Neuronal stem cell (in vitro differentiated cells): ENCODE results near the gene EOLA2.
"Not testable (repeated sequence)": the region's sequence is repeated elsewhere in the genome, so short reads cannot be mapped to it uniquely, and the experiment has no call there.

ENCODE experiments used
- DNase-seq: peaks from one replicate; pipeline ENCODE4 v3.0.0-alpha.2; 2013; ENCODE audit warnings: low spot score
- H2AFZ ChIP-seq: one replicate; pipeline ENCODE4 v1.6.1; 2013; ENCODE audit warnings: mild to moderate bottlenecking, low read length, inconsistent platforms
- H2AK5ac ChIP-seq: 2 replicates; pipeline ENCODE4 v1.6.1; 2013; ENCODE audit warnings: low read depth, mild to moderate bottlenecking, inconsistent platforms, low read length, moderate library complexity, mixed read lengths
- H2BK120ac ChIP-seq: 2 replicates; pipeline ENCODE4 v1.6.1; 2013; ENCODE audit warnings: low read depth, mild to moderate bottlenecking, inconsistent platforms, low read length, moderate library complexity, mixed read lengths
- H2BK12ac ChIP-seq: one replicate; pipeline ENCODE4 v1.6.1; 2013; ENCODE audit warnings: low read length, inconsistent platforms
- H2BK15ac ChIP-seq: 2 replicates; pipeline ENCODE4 v1.6.1; 2013; ENCODE audit warnings: mild to moderate bottlenecking, low read length, inconsistent platforms, mixed read lengths
- H2BK5ac ChIP-seq: one replicate; pipeline ENCODE4 v1.6.1; 2013; ENCODE audit warnings: inconsistent platforms, mild to moderate bottlenecking, low read length, moderate library complexity
- H3K14ac ChIP-seq: one replicate; pipeline ENCODE4 v1.6.1; 2013; ENCODE audit warnings: low read length, inconsistent platforms
- H3K18ac ChIP-seq: 2 replicates; pipeline ENCODE4 v1.6.1; 2013; ENCODE audit warnings: low read length, inconsistent platforms
- H3K23ac ChIP-seq: 2 replicates; pipeline ENCODE4 v1.6.1; 2013; ENCODE audit warnings: low read depth, mild to moderate bottlenecking, mixed read lengths, low read length, inconsistent platforms; ENCODE audit not compliant: poor library complexity
- H3K27ac ChIP-seq: replicated peaks from 3 replicates; pipeline ENCODE4 v1.5.1; 2013; ENCODE audit warnings: low read length, inconsistent platforms
- H3K27me3 ChIP-seq, 3 experiments: 2 replicates each; pipeline ENCODE4 v1.6.1; 2013; ENCODE audit warnings: low read length in 3 of 3, mild to moderate bottlenecking in 2 of 3, inconsistent platforms in 1 of 3, low read depth in 1 of 3, mixed read lengths in 1 of 3, moderate library complexity in 1 of 3; ENCODE audit not compliant: control insufficient read depth in 3 of 3, insufficient read depth in 3 of 3
- H3K36me3 ChIP-seq, 2 donors: replicated peaks in 1 of 2; 2 replicates each; pipeline ENCODE4 v1.6.1; 2013; ENCODE audit warnings: low read length in 2 of 2; ENCODE audit not compliant: control insufficient read depth in 2 of 2, insufficient read depth in 2 of 2
- H3K4ac ChIP-seq: 2 replicates; pipeline ENCODE4 v1.6.1; 2013; ENCODE audit warnings: inconsistent platforms, mild to moderate bottlenecking, low read length, moderate library complexity
- H3K4me1 ChIP-seq, 2 donors: 1 replicate in 1 of 2; 2 replicates in 1 of 2; pipeline ENCODE4 v1.6.1; 2013; ENCODE audit warnings: low read length in 2 of 2, low read depth in 1 of 2; ENCODE audit not compliant: control insufficient read depth in 2 of 2, insufficient read depth in 1 of 2
- H3K4me2 ChIP-seq: one replicate; pipeline ENCODE4 v1.6.1; 2013; ENCODE audit warnings: mild to moderate bottlenecking, low read length, inconsistent platforms; ENCODE audit not compliant: insufficient read depth, poor library complexity, severe bottlenecking
- H3K4me3 ChIP-seq, 2 donors: 2 replicates each; pipeline ENCODE4 v1.5.1; 2013; ENCODE audit warnings: low read length in 2 of 2, mild to moderate bottlenecking in 2 of 2, inconsistent platforms in 1 of 2, moderate library complexity in 1 of 2
- H3K79me1 ChIP-seq: one replicate; pipeline ENCODE4 v1.6.1; 2013; ENCODE audit warnings: low read depth, mild to moderate bottlenecking, inconsistent platforms, low read length, moderate library complexity
- H3K9ac ChIP-seq: one replicate; pipeline ENCODE4 v1.6.1; 2013; ENCODE audit warnings: mild to moderate bottlenecking, low read depth, low read length, inconsistent platforms; ENCODE audit not compliant: poor library complexity
- H3K9me3 ChIP-seq, 2 donors: replicated peaks in 1 of 2; 2 replicates each; pipeline versions ENCODE3 to v1.6.1; 2013; ENCODE audit warnings: low read length in 2 of 2, mild to moderate bottlenecking in 2 of 2, inconsistent platforms in 1 of 2, low read depth in 1 of 2, mixed read lengths in 1 of 2, moderate library complexity in 1 of 2; ENCODE audit not compliant: control insufficient read depth in 2 of 2, insufficient read depth in 1 of 2
- H4K8ac ChIP-seq: one replicate; pipeline ENCODE4 v1.6.1; 2013; ENCODE audit warnings: low read depth, mild to moderate bottlenecking, inconsistent platforms, low read length, moderate library complexity
- H4K91ac ChIP-seq: one replicate; pipeline ENCODE4 v1.6.1; 2013; ENCODE audit warnings: low read length, low read depth, mild to moderate bottlenecking, inconsistent platforms; ENCODE audit not compliant: poor library complexity
- WGBS, 2 donors: extraction: QIAGEN DNeasy Blood & Tissue Kit; methylation state at CpG; one replicate each; pipeline ENCODE4 v1.1.7; 2013; ENCODE audit warnings: missing lambda C conversion rate in 2 of 2, mixed read lengths in 1 of 2; ENCODE audit not compliant: insufficient read length in 2 of 2, insufficient replicate concordance in 1 of 2; ENCODE audit errors: extremely low coverage in 2 of 2; 5-methylcytosine and 5-hydroxymethylcytosine counted together

The EOLA2 gene

GRCh38 chrX:149933547-149933946, 4.7 kb downstream of the EOLA2 start:
- H3K4me3 ChIP-seq, H3K18ac ChIP-seq, H3K79me1 ChIP-seq, H3K14ac ChIP-seq, H3K4ac ChIP-seq, DNase-seq, H2BK5ac ChIP-seq, H2AFZ ChIP-seq, H3K9ac ChIP-seq, H3K4me1 ChIP-seq, H3K36me3 ChIP-seq, H3K27me3 ChIP-seq, H3K23ac ChIP-seq, H4K91ac ChIP-seq, H3K9me3 ChIP-seq, H2BK12ac ChIP-seq, H4K8ac ChIP-seq, H2AK5ac ChIP-seq, H2BK120ac ChIP-seq, H3K27ac ChIP-seq, H2BK15ac ChIP-seq, H3K4me2 ChIP-seq: not testable (repeated sequence)
- no CpG with 5 or more reads among the region's 21 CpGs for WGBS, 2 donors

GRCh38 chrX:149932970-149933369, 5.3 kb downstream of the EOLA2 start:
- H3K18ac ChIP-seq, H4K91ac ChIP-seq, H3K9me3 ChIP-seq, H3K9ac ChIP-seq, DNase-seq, H3K4ac ChIP-seq, H3K4me3 ChIP-seq, H4K8ac ChIP-seq, H3K14ac ChIP-seq, H3K4me1 ChIP-seq, H2BK120ac ChIP-seq, H2AK5ac ChIP-seq, H3K27me3 ChIP-seq, H3K79me1 ChIP-seq, H2BK15ac ChIP-seq, H2BK5ac ChIP-seq, H3K4me2 ChIP-seq, H2BK12ac ChIP-seq, H2AFZ ChIP-seq, H3K27ac ChIP-seq, H3K23ac ChIP-seq, H3K36me3 ChIP-seq: not testable (repeated sequence)
- WGBS, 2 donors, result no CpG with 5 or more reads among the region's 5 CpGs

- not testable (repeated sequence) for H4K8ac ChIP-seq, H2BK120ac ChIP-seq, H3K23ac ChIP-seq, H3K14ac ChIP-seq, H3K9me3 ChIP-seq, H4K91ac ChIP-seq, H2BK12ac ChIP-seq, H3K18ac ChIP-seq, H3K36me3 ChIP-seq, H3K27ac ChIP-seq, H3K4me3 ChIP-seq, H2AK5ac ChIP-seq, H3K79me1 ChIP-seq, H2BK15ac ChIP-seq, H3K4ac ChIP-seq, H3K4me2 ChIP-seq, H3K4me1 ChIP-seq, H3K9ac ChIP-seq, H2AFZ ChIP-seq, H2BK5ac ChIP-seq, DNase-seq, H3K27me3 ChIP-seq
- WGBS, 2 donors, result no CpG with 5 or more reads among the region's 2 CpGs
These were observed 6.1 kb downstream of the EOLA2 start for GRCh38 chrX:149932150-149932549.

- H2BK12ac ChIP-seq, H3K36me3 ChIP-seq, H3K18ac ChIP-seq, H3K9me3 ChIP-seq, H3K23ac ChIP-seq, H3K27me3 ChIP-seq, H3K9ac ChIP-seq, H3K79me1 ChIP-seq, H2BK15ac ChIP-seq, H3K27ac ChIP-seq, H3K4ac ChIP-seq, H2BK5ac ChIP-seq, H3K14ac ChIP-seq, H3K4me3 ChIP-seq, H2AFZ ChIP-seq, H3K4me2 ChIP-seq, H2AK5ac ChIP-seq, H2BK120ac ChIP-seq, DNase-seq, H3K4me1 ChIP-seq, H4K91ac ChIP-seq, H4K8ac ChIP-seq: not testable (repeated sequence)
- no CpG with 5 or more reads among the region's 4 CpGs for WGBS, 2 donors
These were observed 6.9 kb downstream of the EOLA2 start for GRCh38 chrX:149931355-149931754.
